AG04450 (cell line): ENCODE measurements around the gene TMC4. TPM values are rescaled to one million over a fixed set of nuclear protein-coding genes. Genes with fewer than 3 reads are reported as not detected.
A peak's percentile ranks its signal among the peaks of the same experiment; 100 is the strongest.
"Not testable (repeated sequence)": the region's sequence is repeated elsewhere in the genome, so short reads cannot be mapped to it uniquely, and the experiment has no call there.

Source experiments
- CTCF ChIA-PET: fragments of 300-600, 350-600 bp; formaldehyde crosslinking; extraction: SDS; loops from one replicate; lab custom pipeline; 2022; ENCODE audit warnings: antibody characterized with exemption, inconsistent platforms; lab: Charles Lee
- POLR2A ChIA-PET: fragments of 350-600 bp; formaldehyde crosslinking; extraction: SDS; loops from one replicate; lab custom pipeline; 2021; ENCODE audit warnings: antibody characterized with exemption, inconsistent platforms; lab: Yijun Ruan, JAX
- DNase-seq: peaks from one replicate; pipeline ENCODE4 v3.0.0-alpha.2; 2011; ENCODE audit warnings: low read depth, low spot score
- H3K27ac ChIP-seq: one replicate; pipeline ENCODE4 v1.5.1; 2012; ENCODE audit warnings: low read depth, low read length, control low read depth
- H3K27me3 ChIP-seq: one replicate; pipeline ENCODE4 v1.6.0; 2012; ENCODE audit warnings: low read length; ENCODE audit not compliant: control insufficient read depth, insufficient read depth
- H3K4me3 ChIP-seq: 2 replicates; pipeline ENCODE4 v1.5.1; 2011; ENCODE audit warnings: mild to moderate bottlenecking, low read depth, low read length, control low read depth
- H3K9me3 ChIP-seq: 2 replicates; pipeline ENCODE4 v1.5.1; 2012; ENCODE audit warnings: low read length; ENCODE audit not compliant: control insufficient read depth, insufficient read depth
- polyA plus RNA-seq: library from polyadenylated mRNA; depleted of rRNA; stranded (reverse); fragments of >200 nt; gene quantifications from 2 replicates; pipeline ENCODE4 v1.2.3, GENCODE V29; 2011
- TF ChIP-seq, protein P1 (sequence below): IDR thresholded peaks from 2 replicates; pipeline ENCODE4 v1.5.1; 2011; ENCODE audit warnings: low read depth, low read length, control low read depth, inconsistent platforms

TMC4 gene
- polyA plus RNA-seq, 1 experiment, result 1.5 TPM

DNA sequence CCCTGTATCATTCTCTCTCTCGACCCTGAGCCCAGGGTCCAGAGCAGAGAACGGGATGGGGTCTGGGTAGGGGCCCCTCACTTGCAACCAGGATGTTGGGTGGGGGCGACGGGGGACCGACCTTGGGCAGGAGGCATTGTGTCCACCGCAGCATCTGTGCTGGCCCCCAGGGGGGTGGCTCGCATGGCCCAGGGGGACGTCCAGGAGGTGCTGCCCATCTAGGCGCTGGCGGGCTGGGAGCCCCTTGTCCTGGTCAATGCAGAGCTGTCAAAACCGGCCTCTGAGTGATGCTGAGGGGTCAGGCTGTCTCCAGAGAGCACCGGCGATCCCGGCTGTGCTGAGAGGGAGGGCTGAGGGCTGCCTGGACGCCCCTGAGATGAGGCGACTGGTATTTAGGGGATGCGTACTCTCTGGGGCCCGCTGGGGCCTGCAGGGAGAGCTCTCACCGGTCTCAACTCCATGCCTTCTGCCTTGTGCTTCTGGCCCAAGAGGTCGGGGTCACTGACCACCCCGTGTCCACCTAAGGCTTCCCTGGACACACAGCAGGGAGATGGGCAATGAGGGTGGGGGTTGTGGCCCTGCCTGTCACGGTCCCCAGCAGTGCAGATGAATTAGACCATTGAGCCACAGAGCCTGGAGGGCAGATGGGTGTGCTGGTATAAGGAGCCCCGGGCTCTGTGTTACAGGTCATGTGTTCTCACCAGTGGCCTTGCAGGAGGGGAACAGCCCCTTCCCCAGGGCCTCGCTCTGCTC lies 36.3 kb upstream of the TMC4 start:
- DNase-seq, result no peak
- Histone ChIP-seq H3K27ac (peak overlapping the region; percentile 90), H3K9me3 (no peaks in the 10 kb centered on the region; the same call in 1 of the 2 replicates), H3K4me3 (0 out of 2 replicates have a peak overlapping the region, but pooled peaks have one; percentile 1), H3K27me3 (no peaks in the 10 kb centered on the region)
- ChIA-PET POLR2A (interaction anchor here (0.7 to 4.9 kb wide), 8 partner anchors 9 to 72 kb away, joined by 3 to 29 read pairs (median 8); partner anchors contain the start of genes CNOT3, LENG1, MBOAT7 and RPS9), CTCF (interaction anchor here (0.9 kb wide), 1 partner anchor 20 kb away, joined by 3 read pairs; the partner anchor contains the start of gene MBOAT7)
- TF ChIP-seq, protein P1, sequence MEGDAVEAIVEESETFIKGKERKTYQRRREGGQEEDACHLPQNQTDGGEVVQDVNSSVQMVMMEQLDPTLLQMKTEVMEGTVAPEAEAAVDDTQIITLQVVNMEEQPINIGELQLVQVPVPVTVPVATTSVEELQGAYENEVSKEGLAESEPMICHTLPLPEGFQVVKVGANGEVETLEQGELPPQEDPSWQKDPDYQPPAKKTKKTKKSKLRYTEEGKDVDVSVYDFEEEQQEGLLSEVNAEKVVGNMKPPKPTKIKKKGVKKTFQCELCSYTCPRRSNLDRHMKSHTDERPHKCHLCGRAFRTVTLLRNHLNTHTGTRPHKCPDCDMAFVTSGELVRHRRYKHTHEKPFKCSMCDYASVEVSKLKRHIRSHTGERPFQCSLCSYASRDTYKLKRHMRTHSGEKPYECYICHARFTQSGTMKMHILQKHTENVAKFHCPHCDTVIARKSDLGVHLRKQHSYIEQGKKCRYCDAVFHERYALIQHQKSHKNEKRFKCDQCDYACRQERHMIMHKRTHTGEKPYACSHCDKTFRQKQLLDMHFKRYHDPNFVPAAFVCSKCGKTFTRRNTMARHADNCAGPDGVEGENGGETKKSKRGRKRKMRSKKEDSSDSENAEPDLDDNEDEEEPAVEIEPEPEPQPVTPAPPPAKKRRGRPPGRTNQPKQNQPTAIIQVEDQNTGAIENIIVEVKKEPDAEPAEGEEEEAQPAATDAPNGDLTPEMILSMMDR, result no peak

DNA sequence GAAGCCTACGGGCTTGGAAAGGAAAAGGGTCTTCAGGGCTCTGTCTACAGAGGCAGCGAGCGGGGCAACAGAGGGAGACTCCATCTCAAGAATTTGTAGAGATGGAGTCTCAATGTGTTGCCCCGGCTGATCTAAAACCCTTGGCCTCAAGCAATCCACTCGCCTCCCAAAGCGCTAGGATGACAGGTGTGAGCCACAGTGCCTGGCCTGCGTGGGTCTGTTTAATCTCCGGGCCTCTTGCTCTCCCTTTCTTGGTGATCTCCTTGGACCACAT lies 35.8 kb upstream of the TMC4 start:
- H3K4me3 ChIP-seq, result no peak overlapping the region
- no peak for DNase-seq
- no peaks in the 10 kb centered on the region; the same call in 1 of the 2 replicates for H3K9me3 ChIP-seq
- ChIA-PET CTCF (no interaction called here), POLR2A (interaction anchor here (1.0 to 4.9 kb wide), 3 partner anchors 17 to 36 kb away, joined by 3 to 29 read pairs (median 24); partner anchors contain the start of genes MBOAT7, TMC4 and TSEN34)
- TF ChIP-seq, protein P1, result no peak
- H3K27me3 ChIP-seq, result no peaks in the 10 kb centered on the region
- peak overlapping the region; percentile 39 for H3K27ac ChIP-seq

DNA sequence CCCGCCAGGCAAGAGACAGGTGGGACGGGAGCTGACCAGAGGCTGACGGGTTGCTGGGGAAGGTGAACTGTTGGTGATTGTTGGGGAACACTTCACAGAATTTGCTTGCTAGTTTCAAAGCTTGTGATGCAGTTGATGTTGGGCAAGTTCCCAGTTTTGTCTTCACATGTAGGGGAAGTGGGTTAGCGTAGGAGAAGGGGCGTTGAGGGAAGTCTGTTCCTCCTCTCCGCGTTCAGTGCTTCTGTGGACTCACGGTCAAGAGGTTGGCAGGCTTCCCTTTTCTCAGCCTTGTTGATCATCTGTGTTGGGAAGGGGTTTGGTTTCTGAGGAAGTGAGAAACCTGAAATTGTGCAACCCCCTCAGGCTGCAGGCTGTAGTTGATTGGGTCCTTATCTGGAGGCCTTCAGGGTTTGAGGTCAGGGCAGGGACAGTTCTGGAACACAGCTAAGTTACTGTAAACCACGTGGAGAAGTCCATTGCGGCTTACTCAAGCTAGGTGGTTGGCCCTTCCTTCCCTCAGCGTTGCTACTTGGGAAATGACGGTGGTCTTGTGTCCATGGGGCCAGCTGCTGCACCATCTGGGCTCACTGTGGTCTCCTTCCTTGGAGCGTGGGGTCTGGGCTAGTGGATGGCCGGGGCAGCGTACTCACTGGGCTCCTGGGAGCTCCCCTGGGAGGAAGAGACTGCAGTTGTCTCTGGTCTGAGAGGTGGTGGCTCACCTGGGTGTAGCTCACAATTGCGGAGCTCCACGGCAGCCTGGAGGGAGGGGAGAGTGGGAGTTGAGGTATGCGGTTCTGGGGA lies 35.2 kb upstream of the TMC4 start:
- CTCF ChIA-PET, result no interaction called here
- POLR2A ChIA-PET, result interaction anchor here (0.6 to 4.9 kb wide), 5 partner anchors 17 to 981 kb away, joined by 3 to 29 read pairs (median 3); partner anchors contain the start of genes MBOAT7, TMC4 and TSEN34
- H3K9me3 ChIP-seq, result no peaks in the 10 kb centered on the region; the same call in 1 of the 2 replicates
- no peak for DNase-seq
- H3K4me3 ChIP-seq, result no peak overlapping the region
- H3K27ac ChIP-seq, result peak overlapping the region; percentile 39
- no peaks in the 10 kb centered on the region for H3K27me3 ChIP-seq
- TF ChIP-seq, protein P1, result no peak

DNA sequence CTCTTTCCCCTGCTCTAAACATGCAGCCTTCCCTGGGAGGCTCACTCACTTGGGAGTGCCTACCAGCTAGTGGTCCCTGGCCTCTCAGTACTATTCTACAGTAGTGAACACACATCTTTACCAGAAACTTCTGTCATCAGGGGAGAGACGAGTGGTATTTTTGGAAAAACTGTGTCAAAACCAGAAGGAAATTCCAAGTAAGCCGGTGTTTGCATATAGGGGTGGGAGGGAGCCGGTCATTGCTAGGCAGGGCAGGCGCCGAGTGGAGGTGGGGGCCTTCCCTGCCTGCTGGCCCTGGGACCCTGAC lies 34.7 kb upstream of the TMC4 start:
- CTCF ChIA-PET, result no interaction called here
- no peak overlapping the region for H3K27ac ChIP-seq

DNA sequence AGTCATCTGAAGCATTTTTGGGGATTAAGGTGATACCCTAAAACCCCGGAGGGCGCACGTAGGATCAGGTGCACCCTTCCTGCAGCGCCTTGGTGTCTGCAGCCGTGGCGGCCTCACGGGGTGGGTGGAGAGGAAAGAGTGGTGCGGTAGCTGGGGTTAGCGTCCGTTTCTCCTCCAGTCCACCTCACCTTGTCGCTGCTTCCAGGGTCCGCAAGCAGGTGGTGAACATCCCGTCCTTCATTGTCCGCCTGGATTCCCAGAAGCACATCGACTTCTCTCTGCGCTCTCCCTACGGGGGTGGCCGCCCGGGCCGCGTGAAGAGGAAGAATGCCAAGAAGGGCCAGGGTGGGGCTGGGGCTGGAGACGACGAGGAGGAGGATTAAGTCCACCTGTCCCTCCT lies 34.2 kb upstream of the TMC4 start:
- CTCF ChIA-PET, result not testable (repeated sequence)
- POLR2A ChIA-PET, result interaction anchor here (4.9 kb wide), 1 partner anchor 16 kb away, joined by 24 read pairs; the partner anchor contains the start of gene TSEN34

More for the DNA sequence above, 34.7 kb upstream of the TMC4 start:
- H3K27me3 ChIP-seq, result no peaks in the 10 kb centered on the region
- no peaks in the 10 kb centered on the region; the same call in 1 of the 2 replicates for H3K9me3 ChIP-seq
- TF ChIP-seq, protein P1, result no peak
- POLR2A ChIA-PET, result interaction anchor here (3.9 to 4.9 kb wide), 2 partner anchors 16 to 19 kb away, joined by 24 to 29 read pairs; partner anchors contain the start of genes MBOAT7 and TSEN34
- H3K4me3 ChIP-seq, result no peak overlapping the region
- no peak for DNase-seq

More for the DNA sequence above, 34.2 kb upstream of the TMC4 start:
- not testable (repeated sequence) for H3K9me3 ChIP-seq, H3K27me3 ChIP-seq, H3K4me3 ChIP-seq, DNase-seq
- peak overlapping the region; percentile 31 for H3K27ac ChIP-seq
